HG03060 (cell line): ENCODE measurements around the gene ACACA.
A peak's percentile ranks its signal among the peaks of the same experiment; 100 is the strongest.

Source experiments
- ATAC-seq: cut with Tn5 transposase; IDR thresholded peaks from one replicate; pipeline ENCODE4 v1.9.1; 2021; ENCODE audit warnings: low read depth, moderate number of reproducible peaks; ENCODE audit not compliant: unreplicated experiment

ACACA gene

GRCh38 chr17:37399265-37399803, 7.3 kb downstream of the ACACA start:
- no peak for ATAC-seq

- no peak for ATAC-seq
Measured at GRCh38 chr17:37393352-37393751, 13.3 kb downstream of the ACACA start.

- ATAC-seq, result no peak
Measured at GRCh38 chr17:37392024-37392590, 14.5 kb downstream of the ACACA start.

- no peak for ATAC-seq
Measured at GRCh38 chr17:37391146-37391545, 15.5 kb downstream of the ACACA start.

- ATAC-seq, result no peak
Measured at GRCh38 chr17:37389160-37389559, 17.5 kb downstream of the ACACA start.

- no peak for ATAC-seq
Measured at GRCh38 chr17:37388266-37388665, 18.4 kb downstream of the ACACA start.

- ATAC-seq, result no peak
Measured at GRCh38 chr17:37386462-37386861, 20.2 kb downstream of the ACACA start.

- no peak for ATAC-seq
Measured at GRCh38 chr17:37385474-37385990, 21.1 kb downstream of the ACACA start.

GRCh38 chr17:37384560-37385149, 22.0 kb downstream of the ACACA start:
- ATAC-seq, result no peak

GRCh38 chr17:37382056-37382455, 24.6 kb downstream of the ACACA start:
- no peak for ATAC-seq

GRCh38 chr17:37375706-37376105, 30.9 kb downstream of the ACACA start, which contains the start of gene C17orf78:
TSS of gene C17orf78 (plus strand) at chr17:37375985. CDS start at chr17:37376093, 108 bp downstream.
- no peak for ATAC-seq

GRCh38 chr17:37373530-37374159, 33.0 kb downstream of the ACACA start:
- ATAC-seq, result no peak

- ATAC-seq, result no peak
Measured at GRCh38 chr17:37368577-37368976, 38.1 kb downstream of the ACACA start.

GRCh38 chr17:37365589-37365988, 41.0 kb downstream of the ACACA start:
- ATAC-seq, result no peak

GRCh38 chr17:37361543-37361942, 45.1 kb downstream of the ACACA start:
- ATAC-seq, result no peak

GRCh38 chr17:37360632-37361031, 46.0 kb downstream of the ACACA start:
- no peak for ATAC-seq

- no peak for ATAC-seq
Measured at GRCh38 chr17:37359682-37360188, 46.9 kb downstream of the ACACA start.

GRCh38 chr17:37358830-37359681, 47.6 kb downstream of the ACACA start:
- peak; percentile 81 for ATAC-seq

GRCh38 chr17:37358098-37358829, 48.4 kb downstream of the ACACA start:
- ATAC-seq, result no peak
